Fibroblast of skin of left biceps (primary cell): ENCODE data around the gene RASSF10.
"Not testable (repeated sequence)": the region's sequence is repeated elsewhere in the genome, so short reads cannot be mapped to it uniquely, and the experiment has no call there.

Experiments
- DNase-seq, 2 experiments: peaks; one replicate each; pipeline ENCODE4 v3.0.0-alpha.2; 2013; ENCODE audit warnings: low read depth in 2 of 2

RASSF10 gene

GRCh38 chr11:13026722-13027121, 17.6 kb downstream of the RASSF10 start:
- no peak for DNase-seq

DNA sequence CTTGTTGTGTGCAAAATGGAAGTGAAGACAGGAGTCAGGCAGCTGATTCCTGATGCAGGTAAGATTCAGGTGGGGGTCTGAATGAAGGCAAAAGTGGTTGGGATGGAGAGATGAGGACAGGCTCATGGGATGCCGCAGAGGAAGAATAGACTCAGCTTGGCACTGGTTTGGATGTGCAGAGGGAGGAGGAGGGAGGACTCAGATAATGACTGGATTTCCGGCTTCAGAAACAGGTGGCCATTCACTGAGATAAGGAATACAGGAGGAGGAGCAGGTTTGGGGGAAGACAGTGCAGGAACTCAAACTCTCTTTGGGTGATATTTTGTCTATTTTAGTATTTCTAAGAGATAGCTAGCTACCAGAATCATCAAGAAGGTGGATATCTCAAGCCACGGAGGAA, 19.2 kb downstream of the RASSF10 start:
- DNase-seq = no peak

GRCh38 chr11:13029872-13030271, 20.8 kb downstream of the RASSF10 start:
- DNase-seq = no peak

- no peak for DNase-seq
These were observed 21.7 kb downstream of the RASSF10 start for GRCh38 chr11:13030857-13031256.

DNA sequence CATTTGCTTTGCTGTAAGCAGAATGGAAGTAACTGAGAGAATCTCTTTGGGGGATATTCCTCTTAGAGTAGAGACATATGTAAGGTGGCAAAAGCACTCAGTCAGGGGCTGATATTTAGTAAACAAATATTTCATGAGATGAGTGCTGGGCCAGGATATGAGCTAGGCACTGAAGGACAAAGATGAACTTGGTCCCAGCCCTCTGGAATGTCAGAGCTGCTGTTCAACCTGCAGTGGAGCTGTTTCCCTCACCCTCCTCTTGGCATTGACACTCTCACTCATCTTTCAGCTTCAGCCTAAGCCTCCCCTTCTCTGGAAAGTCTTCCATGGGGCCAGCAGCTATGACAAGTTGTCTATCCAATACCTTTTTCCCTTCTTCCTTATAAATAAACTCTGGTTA, 22.2 kb downstream of the RASSF10 start:
- DNase-seq = no peak

GRCh38 chr11:13033760-13034533, 24.8 kb downstream of the RASSF10 start:
- DNase-seq = no peak

GRCh38 chr11:13035711-13036110, 26.6 kb downstream of the RASSF10 start:
- DNase-seq = no peak

GRCh38 chr11:13036235-13036634, 27.1 kb downstream of the RASSF10 start:
- no peak for DNase-seq

DNA sequence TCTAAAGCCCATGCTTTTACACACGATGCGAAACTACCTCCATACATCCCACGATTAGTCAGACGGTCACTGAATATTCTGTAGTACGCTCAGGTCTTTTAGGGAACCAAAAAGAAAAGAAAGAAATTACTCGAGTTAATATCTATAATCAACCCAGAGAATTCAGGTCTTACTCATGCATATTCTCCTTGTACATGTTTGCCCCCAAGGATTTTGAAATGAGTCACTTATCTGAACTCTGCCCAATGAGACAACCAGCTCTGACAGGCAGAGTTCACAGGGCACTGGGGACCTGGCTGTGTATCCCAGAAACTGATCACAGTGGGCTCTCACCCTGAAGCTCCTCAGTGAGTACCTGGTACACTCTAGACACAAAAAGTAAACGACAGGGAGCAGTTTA, 29.2 kb downstream of the RASSF10 start:
- DNase-seq = no peak

DNA sequence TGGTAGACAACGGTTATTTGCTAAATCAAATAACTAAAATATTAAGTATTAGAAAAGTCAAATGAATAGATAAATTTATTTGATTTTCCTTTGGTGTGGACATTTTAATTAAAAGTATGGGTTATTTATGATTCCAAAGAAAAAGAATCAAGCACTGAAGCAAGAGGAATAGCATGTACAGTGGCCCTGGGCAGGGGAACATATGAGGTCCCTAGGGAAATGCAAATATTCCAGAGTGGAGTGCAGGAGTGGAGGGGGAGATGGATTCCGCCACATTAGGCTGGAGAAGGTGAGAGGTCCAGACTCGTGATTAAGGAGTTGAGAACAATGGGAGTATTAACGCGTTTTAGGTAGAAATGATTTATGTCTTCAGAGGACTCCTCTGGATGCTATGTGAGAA, 30.0 kb downstream of the RASSF10 start:
- no peak for DNase-seq

GRCh38 chr11:13040969-13041561, 31.9 kb downstream of the RASSF10 start:
- DNase-seq = no peak

GRCh38 chr11:13042873-13043342, 33.8 kb downstream of the RASSF10 start:
- no peak for DNase-seq

DNA sequence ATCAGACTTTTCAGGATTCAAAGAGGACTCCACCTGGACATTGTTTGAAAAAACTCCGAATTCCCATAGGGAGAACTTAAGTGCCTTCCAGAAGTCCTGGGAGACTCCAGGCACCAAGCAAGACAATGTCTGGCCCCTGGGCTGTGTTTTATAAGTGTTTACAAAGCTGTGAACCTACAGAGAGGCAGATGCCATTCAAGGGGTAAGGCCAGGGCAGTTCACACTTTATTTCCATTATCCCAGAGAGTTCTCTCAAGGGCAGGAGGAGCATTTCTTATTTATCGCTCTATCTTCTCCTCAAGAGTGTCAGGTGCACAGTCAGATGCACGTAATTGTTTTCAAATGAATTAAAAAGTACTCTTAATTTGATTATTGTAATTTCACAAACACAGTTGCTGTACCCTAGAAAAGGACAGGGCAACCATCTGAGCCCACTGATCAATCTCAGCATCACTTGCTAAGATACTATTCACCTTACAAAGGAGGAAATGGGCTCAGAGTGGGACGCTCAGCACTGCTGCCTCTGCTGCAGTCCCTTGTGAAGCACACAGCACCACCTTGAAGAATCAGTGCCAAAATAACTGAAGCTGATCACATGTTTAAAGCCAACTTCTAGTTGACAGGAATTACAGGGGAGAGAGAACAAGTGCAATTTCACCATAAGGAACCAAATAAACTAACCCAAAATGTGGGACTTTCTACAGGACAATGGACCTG, 35.0 kb downstream of the RASSF10 start:
- DNase-seq = no peak

DNA sequence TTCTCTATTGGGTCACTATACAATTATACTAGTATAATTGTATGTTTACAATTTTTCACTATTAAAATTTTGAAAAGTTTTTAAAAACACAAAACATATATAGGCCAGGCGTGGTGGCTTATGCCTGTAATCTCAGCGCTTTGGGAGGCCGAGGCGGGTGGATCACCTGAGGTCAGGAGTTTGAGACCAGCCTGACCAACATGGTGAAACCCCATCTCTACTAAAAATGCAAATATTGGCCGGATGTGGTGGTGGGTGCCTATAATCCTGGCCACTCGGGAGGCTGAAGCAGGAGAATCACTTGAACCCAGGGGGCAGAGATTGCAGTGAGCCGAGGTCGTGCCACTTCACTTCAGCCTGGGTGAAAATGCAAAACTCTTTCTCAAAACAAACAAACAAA, 36.0 kb downstream of the RASSF10 start:
- DNase-seq = not testable (repeated sequence)

- DNase-seq = no peak
These were observed 36.6 kb downstream of the RASSF10 start for GRCh38 chr11:13045734-13046133.

GRCh38 chr11:13046637-13047570, 37.8 kb downstream of the RASSF10 start:
- no peak for DNase-seq

- DNase-seq = no peak
These were observed 38.8 kb downstream of the RASSF10 start for GRCh38 chr11:13047884-13048283.

- no peak for DNase-seq
These were observed 42.1 kb downstream of the RASSF10 start for GRCh38 chr11:13051257-13051656.

- no peak for DNase-seq
These were observed 43.0 kb downstream of the RASSF10 start for GRCh38 chr11:13052130-13052571.

DNA sequence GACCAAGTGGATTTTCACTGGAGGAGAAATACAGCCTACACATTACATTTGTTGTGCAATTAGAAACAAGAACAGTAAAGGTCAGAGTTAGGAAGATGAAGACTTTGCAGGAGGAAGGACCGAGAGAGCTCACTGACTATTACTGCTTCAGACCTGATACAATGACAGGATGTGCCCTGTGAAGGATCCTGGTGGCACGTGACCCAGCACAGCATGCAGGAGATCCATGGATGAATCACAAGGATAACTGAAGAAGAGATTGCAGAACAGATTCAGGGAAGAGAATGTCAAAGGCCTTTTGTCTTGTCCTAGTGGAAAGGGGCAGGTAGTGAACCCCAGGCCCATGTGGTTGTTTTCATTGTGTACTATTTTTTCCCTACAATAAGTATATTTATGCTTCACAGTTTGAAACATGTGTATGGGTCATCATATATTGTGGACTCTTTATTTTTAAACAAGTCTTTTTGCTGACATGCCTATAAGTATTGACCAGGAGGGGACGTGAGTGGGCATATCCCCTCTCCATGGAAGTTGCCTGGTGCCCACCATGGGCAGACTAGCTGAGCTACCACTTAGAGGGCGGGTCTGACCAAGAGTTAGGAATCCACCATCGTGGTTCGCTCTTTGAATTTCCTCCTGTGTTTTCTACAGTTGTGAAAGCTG, 44.3 kb downstream of the RASSF10 start:
- DNase-seq = no peak

GRCh38 chr11:13054278-13054677, 45.2 kb downstream of the RASSF10 start:
- no peak for DNase-seq
